IMR-90 (cell line): ENCODE measurements around the gene MTRF1L. TPM values are rescaled to one million over a fixed set of nuclear protein-coding genes. Genes with fewer than 3 reads are reported as not detected.
"Not testable (repeated sequence)": the region's sequence is repeated elsewhere in the genome, so short reads cannot be mapped to it uniquely, and the experiment has no call there.

Experiments used
- ATAC-seq: fragments of 200-7000 bp; cut with Tn5 transposase; 2 replicates; pipeline ENCODE4 v1.9.1; 2020; ENCODE audit warnings: low read depth, mild to moderate bottlenecking, moderate library complexity
- BruUV-seq: library from RNA; stranded (reverse); fragments of 400-500 nt; replicated peaks from 2 replicates; lab custom pipeline; 2021; lab: Mats Ljungman, UMichigan
- CTCF ChIA-PET: fragments of 300-600 bp; formaldehyde crosslinking; extraction: SDS; loops from one replicate; lab custom pipeline; 2021; ENCODE audit warnings: antibody characterized with exemption; lab: Yijun Ruan, JAX
- POLR2A ChIA-PET: fragments of 300-600 bp; sonication (Branson Sonifier 250); formaldehyde crosslinking; loops from one replicate; lab custom pipeline; 2022; ENCODE audit warnings: antibody characterized with exemption; ENCODE audit not compliant: unreplicated experiment; lab: Charles Lee
- DNase-seq: peaks from one replicate; pipeline ENCODE4 v3.0.0; 2013
- H2AFZ ChIP-seq: replicated peaks from 2 replicates; pipeline ENCODE3; 2013; ENCODE audit warnings: low read length, mild to moderate bottlenecking; ENCODE audit not compliant: poor library complexity
- H2AK5ac ChIP-seq: 2 replicates; pipeline ENCODE4 v1.6.1; 2013; ENCODE audit warnings: low read depth, low read length, inconsistent platforms
- H2AK9ac ChIP-seq: replicated peaks from 2 replicates; pipeline ENCODE3; 2013; ENCODE audit warnings: mild to moderate bottlenecking, low read depth, low read length, moderate library complexity; ENCODE audit not compliant: poor library complexity
- H2BK120ac ChIP-seq: 2 replicates; pipeline ENCODE4 v1.6.1; 2013; ENCODE audit warnings: low read depth, low read length, inconsistent platforms
- H2BK15ac ChIP-seq: 3 replicates; pipeline ENCODE4 v1.6.1; 2013; ENCODE audit warnings: low read depth, low read length, inconsistent platforms
- H2BK20ac ChIP-seq: 2 replicates; pipeline ENCODE4 v1.6.1; 2013; ENCODE audit warnings: low read depth, mild to moderate bottlenecking, inconsistent platforms, low read length, moderate library complexity
- H2BK5ac ChIP-seq: 2 replicates; pipeline ENCODE4 v1.6.1; 2013; ENCODE audit warnings: mild to moderate bottlenecking, low read depth, low read length, inconsistent platforms; ENCODE audit not compliant: poor library complexity, severe bottlenecking
- H3K14ac ChIP-seq: replicated peaks from 2 replicates; pipeline ENCODE4 v1.6.1; 2013; ENCODE audit warnings: low read depth, low read length, inconsistent platforms
- H3K18ac ChIP-seq: 2 replicates; pipeline ENCODE4 v1.6.1; 2013; ENCODE audit warnings: low read depth, low read length, control low read depth
- H3K23ac ChIP-seq: 2 replicates; pipeline ENCODE4 v1.6.1; 2013; ENCODE audit warnings: low read depth, low read length, inconsistent platforms
- H3K27ac ChIP-seq: 2 replicates; pipeline ENCODE4 v1.5.1; 2013; ENCODE audit warnings: mild to moderate bottlenecking, control low read depth, low read length; ENCODE audit not compliant: insufficient read depth
- H3K27me3 ChIP-seq: 2 replicates; pipeline ENCODE4 v1.6.1; 2013; ENCODE audit warnings: low read length; ENCODE audit not compliant: control insufficient read depth, insufficient read depth
- H3K36me3 ChIP-seq: 2 replicates; pipeline ENCODE4 v1.6.1; 2013; ENCODE audit warnings: low read length, mixed read lengths; ENCODE audit not compliant: control insufficient read depth, insufficient read depth
- H3K4ac ChIP-seq: 2 replicates; pipeline ENCODE4 v1.6.1; 2013; ENCODE audit warnings: low read depth, low read length, inconsistent platforms
- H3K4me1 ChIP-seq: 2 replicates; pipeline ENCODE4 v1.6.1; 2013; ENCODE audit warnings: low read length, mixed read lengths; ENCODE audit not compliant: control insufficient read depth, insufficient read depth
- H3K4me2 ChIP-seq: 2 replicates; pipeline ENCODE4 v1.6.1; 2013; ENCODE audit warnings: low read depth, mild to moderate bottlenecking, control low read depth, low read length, moderate library complexity
- H3K4me3 ChIP-seq: 2 replicates; pipeline ENCODE4 v1.5.1; 2013; ENCODE audit warnings: low read depth, mild to moderate bottlenecking, control low read depth, low read length, moderate library complexity; ENCODE audit not compliant: insufficient read depth
- H3K56ac ChIP-seq: 2 replicates; pipeline ENCODE4 v1.6.1; 2013; ENCODE audit warnings: low read length, inconsistent platforms; ENCODE audit not compliant: insufficient read depth; ENCODE audit errors: extremely low read depth
- H3K79me1 ChIP-seq, 2 experiments: 2 replicates each; pipeline ENCODE4 v1.6.1; 2013; ENCODE audit warnings: low read length in 2 of 2, inconsistent platforms in 1 of 2, low read depth in 1 of 2
- H3K9ac ChIP-seq: 2 replicates; pipeline ENCODE4 v1.6.1; 2013; ENCODE audit warnings: low read depth, low read length, control low read depth
- H3K9me1 ChIP-seq: 2 replicates; pipeline ENCODE4 v1.6.1; 2013; ENCODE audit warnings: low read length, inconsistent platforms; ENCODE audit not compliant: insufficient read depth
- H3K9me3 ChIP-seq: 2 replicates; pipeline ENCODE4 v1.6.1; 2013; ENCODE audit warnings: low read length; ENCODE audit not compliant: control insufficient read depth, insufficient read depth
- H4K20me1 ChIP-seq: 2 replicates; pipeline ENCODE4 v1.6.1; 2013; ENCODE audit warnings: low read length, inconsistent platforms; ENCODE audit not compliant: insufficient read depth
- H4K5ac ChIP-seq: 2 replicates; pipeline ENCODE4 v1.6.1; 2013; ENCODE audit warnings: mild to moderate bottlenecking, low read depth, low read length, control low read depth
- H4K8ac ChIP-seq, 2 experiments: 2 replicates each; pipeline ENCODE4 v1.6.1; 2013; ENCODE audit warnings: low read depth in 2 of 2, low read length in 2 of 2, control low read depth in 1 of 2, inconsistent platforms in 1 of 2
- H4K91ac ChIP-seq: 2 replicates; pipeline ENCODE4 v1.6.1; 2013; ENCODE audit warnings: low read depth, low read length, inconsistent platforms; ENCODE audit not compliant: insufficient read depth
- BHLHE40 ChIP-seq: fragments of 150-350 bp; IDR thresholded peaks from 2 replicates; pipeline ENCODE4 v1.6.1; 2016; ENCODE audit warnings: mild to moderate bottlenecking, low read depth, low read length
- CEBPB ChIP-seq: IDR thresholded peaks from 2 replicates; pipeline ENCODE4 v1.6.1; 2012; ENCODE audit warnings: low read depth, low read length, improper control_type of control experiment
- CHD1 ChIP-seq: IDR thresholded peaks from 2 replicates; pipeline ENCODE4 v1.6.1; 2012; ENCODE audit warnings: low read depth, low read length, improper control_type of control experiment
- MAZ ChIP-seq: IDR thresholded peaks from 2 replicates; pipeline ENCODE4 v1.6.1; 2012; ENCODE audit warnings: low read depth, mild to moderate bottlenecking, low read length, improper control_type of control experiment, moderate library complexity, borderline replicate concordance
- MXI1 ChIP-seq: IDR thresholded peaks from 2 replicates; pipeline ENCODE4 v1.6.1; 2012; ENCODE audit warnings: low read depth, mild to moderate bottlenecking, low read length, moderate library complexity, borderline replicate concordance
- NFE2L2 ChIP-seq: fragments of 150-350 bp; IDR thresholded peaks from 2 replicates; pipeline ENCODE4 v1.6.1; 2016; ENCODE audit warnings: low read depth, mild to moderate bottlenecking, low read length
- POLR2A ChIP-seq: IDR thresholded peaks from 2 replicates; pipeline ENCODE4 v1.6.1; 2012; ENCODE audit warnings: mild to moderate bottlenecking, low read depth, low read length
- RFX5 ChIP-seq: IDR thresholded peaks from 2 replicates; pipeline ENCODE4 v1.8.0; 2012; ENCODE audit warnings: low read depth, mild to moderate bottlenecking, low read length, moderate library complexity
- WGBS, 2 experiments: methylation state at CpG; one replicate each; pipeline versions ENCODE4 v1.1.5 to v1.1.7; 2013; ENCODE audit warnings: missing lambda C conversion rate in 2 of 2; ENCODE audit not compliant: insufficient read length in 1 of 2; ENCODE audit errors: extremely low coverage in 2 of 2; 5-methylcytosine and 5-hydroxymethylcytosine counted together
- dilution Hi-C: fragments of 300-500 bp; cut with HindIII; formaldehyde crosslinking; loops from one replicate; pipeline ENCODE4 v1.14.3; 2018; ENCODE audit warnings: low sequenced_read_pairs; ENCODE audit not compliant: unreplicated experiment
- in situ Hi-C: fragments of 300-500 bp; cut with MboI; formaldehyde crosslinking; loops from 3 replicates; pipeline ENCODE4 v1.14.3; 2019; ENCODE audit warnings: low sequenced_read_pairs, inconsistent platforms, mixed read lengths
- intact Hi-C: fragments of 100-400 bp; cut with micrococcal nuclease; formaldehyde crosslinking; loops from 2 replicates; pipeline ENCODE4 v1.10.0; 2022
- polyA plus RNA-seq, 3 experiments: library from polyadenylated mRNA; depleted of rRNA; stranded (reverse); fragments of >200 nt; gene quantifications; 2 replicates each; pipeline ENCODE4 v1.2.3, GENCODE V29; 2012; ENCODE audit warnings: low replicate concordance in 1 of 3
- total RNA-seq: library from RNA; depleted of rRNA; stranded (reverse); fragments of >200 nt; gene quantifications from 2 replicates; pipeline ENCODE4 v1.2.3, GENCODE V29; 2012

The MTRF1L gene
- total and polyA plus RNA-seq, 2 of the 4 experiments (the other 2 are of a cell fraction), result 6.9 to 11.1 TPM

GRCh38 chr6:153000243-153000642, 2.3 kb downstream of the MTRF1L start:
- no peak overlapping the region for H2AK9ac ChIP-seq

DNA sequence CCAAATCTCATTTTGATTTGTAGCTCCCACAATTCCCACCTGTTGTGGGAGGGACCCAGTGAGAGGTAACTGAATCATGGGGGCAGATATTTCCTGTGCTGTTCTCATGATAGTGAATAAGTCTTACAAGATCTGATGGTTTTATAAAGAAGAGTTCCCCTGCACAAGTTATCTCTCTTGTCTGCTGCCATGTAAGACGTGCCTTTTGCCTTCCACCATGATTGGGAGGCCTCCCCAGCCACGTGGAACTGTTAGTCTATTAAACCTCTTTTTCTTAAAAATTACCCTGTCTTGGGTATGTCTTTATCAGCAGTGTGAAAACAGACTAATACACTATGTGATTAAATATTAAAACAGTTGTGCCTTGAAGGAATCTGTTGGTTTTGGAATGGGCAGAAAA, 3.0 kb downstream of the MTRF1L start:
- H3K9ac ChIP-seq, ATAC-seq, POLR2A ChIA-PET, intact Hi-C loops, H3K9me1 ChIP-seq, H3K4me1 ChIP-seq, H4K5ac ChIP-seq, H3K4me2 ChIP-seq, H4K8ac ChIP-seq, H3K23ac ChIP-seq, H3K56ac ChIP-seq, H4K91ac ChIP-seq, H3K27ac ChIP-seq, H3K14ac ChIP-seq, dilution Hi-C loops, H3K18ac ChIP-seq, H3K4me3 ChIP-seq, H2BK5ac ChIP-seq, BruUV-seq, H2BK15ac ChIP-seq, H2AK5ac ChIP-seq, CTCF ChIA-PET, DNase-seq, H3K27me3 ChIP-seq, H2AK9ac ChIP-seq, H3K9me3 ChIP-seq, in situ Hi-C loops, H2BK120ac ChIP-seq, H3K4ac ChIP-seq, H3K36me3 ChIP-seq, H2AFZ ChIP-seq, H2BK20ac ChIP-seq: not testable (repeated sequence)
- WGBS, 2 experiments, result no CpG with 5 or more reads among the region's 2 CpGs
- H4K20me1 ChIP-seq, result peaks cover 25% of the 10 kb centered on the region
- peaks cover 9 to 20% of the 10 kb centered on the region in 2 experiments for H3K79me1 ChIP-seq

More at GRCh38 chr6:153000243-153000642, 2.3 kb downstream of the MTRF1L start:
- Histone ChIP-seq H2BK15ac (no peak overlapping the region), H4K91ac (no peak overlapping the region), H2AFZ (no peak overlapping the region), H3K79me1 (peaks cover 9 to 20% of the 10 kb centered on the region in 2 experiments), H2BK20ac (no peak overlapping the region), H3K23ac (no peak overlapping the region), H3K9me1 (no peaks in the 10 kb centered on the region), H3K9ac (no peak overlapping the region), H2AK5ac (no peak overlapping the region), H3K18ac (no peak overlapping the region), H3K4me3 (no peak overlapping the region), H3K36me3 (peaks cover 7% of the 10 kb centered on the region), H3K9me3 (no peaks in the 10 kb centered on the region), H3K56ac (no peak overlapping the region), H3K4me1 (peaks cover 3% of the 10 kb centered on the region; the same call in 1 of the 2 replicates), H3K27me3 (no peaks in the 10 kb centered on the region), H2BK5ac (no peak overlapping the region), H3K4ac (no peak overlapping the region), H3K14ac (no peak overlapping the region), H3K27ac (no peak overlapping the region), H4K5ac (no peak overlapping the region), H3K4me2 (peak overlapping the region; percentile 35; the same call in 1 of the 2 replicates), H4K8ac (no peak overlapping the region), H2BK120ac (no peak overlapping the region), H4K20me1 (peaks cover 25% of the 10 kb centered on the region)
- BruUV-seq, result no TSS peak
- DNase-seq (no peak), ATAC-seq (no peak)
- intact Hi-C loops (no loop called here), dilution Hi-C loops (no loop called here), in situ Hi-C loops (no loop called here)
- CTCF ChIA-PET, result interaction anchor here (0.6 to 1.2 kb wide), 2 partner anchors 23 to 708 kb away, joined by 3 to 8 read pairs; no protein-coding TSS in a partner anchor
- no peak for TF ChIP-seq MAZ
- no peak for TF ChIP-seq MXI1
- no peak for TF ChIP-seq RFX5
- no peak for TF ChIP-seq CHD1
- TF ChIP-seq POLR2A, result no peak
- TF ChIP-seq BHLHE40, result no peak
- TF ChIP-seq NFE2L2, result no peak
- TF ChIP-seq CEBPB, result no peak
- POLR2A ChIA-PET, result no interaction called here
